ENCODE measurements around the gene POLG2.
"Not testable (repeated sequence)": the region's sequence is repeated elsewhere in the genome, so short reads cannot be mapped to it uniquely, and the experiment has no call there.

GRCh38 chr17:64495300-64495699 lies 1.6 kb downstream of the POLG2 start:
- TF ChIP-seq RAD21, JUND (IDR thresholded peaks at IDR 0.05): not testable (repeated sequence)
- TF ChIP-seq, protein P1, sequence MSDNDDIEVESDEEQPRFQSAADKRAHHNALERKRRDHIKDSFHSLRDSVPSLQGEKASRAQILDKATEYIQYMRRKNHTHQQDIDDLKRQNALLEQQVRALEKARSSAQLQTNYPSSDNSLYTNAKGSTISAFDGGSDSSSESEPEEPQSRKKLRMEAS (IDR thresholded peaks at IDR 0.05), result not testable (repeated sequence)
- TF ChIP-seq, protein P2, sequence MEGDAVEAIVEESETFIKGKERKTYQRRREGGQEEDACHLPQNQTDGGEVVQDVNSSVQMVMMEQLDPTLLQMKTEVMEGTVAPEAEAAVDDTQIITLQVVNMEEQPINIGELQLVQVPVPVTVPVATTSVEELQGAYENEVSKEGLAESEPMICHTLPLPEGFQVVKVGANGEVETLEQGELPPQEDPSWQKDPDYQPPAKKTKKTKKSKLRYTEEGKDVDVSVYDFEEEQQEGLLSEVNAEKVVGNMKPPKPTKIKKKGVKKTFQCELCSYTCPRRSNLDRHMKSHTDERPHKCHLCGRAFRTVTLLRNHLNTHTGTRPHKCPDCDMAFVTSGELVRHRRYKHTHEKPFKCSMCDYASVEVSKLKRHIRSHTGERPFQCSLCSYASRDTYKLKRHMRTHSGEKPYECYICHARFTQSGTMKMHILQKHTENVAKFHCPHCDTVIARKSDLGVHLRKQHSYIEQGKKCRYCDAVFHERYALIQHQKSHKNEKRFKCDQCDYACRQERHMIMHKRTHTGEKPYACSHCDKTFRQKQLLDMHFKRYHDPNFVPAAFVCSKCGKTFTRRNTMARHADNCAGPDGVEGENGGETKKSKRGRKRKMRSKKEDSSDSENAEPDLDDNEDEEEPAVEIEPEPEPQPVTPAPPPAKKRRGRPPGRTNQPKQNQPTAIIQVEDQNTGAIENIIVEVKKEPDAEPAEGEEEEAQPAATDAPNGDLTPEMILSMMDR (IDR thresholded peaks at IDR 0.05; ENCODE audit: low read depth, low read length, missing input control), result not testable (repeated sequence)

Data from liver (tissue), 3 donors.